Mesendoderm (in vitro differentiated cells): Measurements from ENCODE around the gene NFXL1.

Source experiments
- DNase-seq: peaks from one replicate; pipeline ENCODE4 v3.0.0; 2013
- H2AK5ac ChIP-seq: 2 replicates; pipeline ENCODE4 v1.6.1; 2013; ENCODE audit warnings: low read length, inconsistent platforms
- H2BK120ac ChIP-seq: 2 replicates; pipeline ENCODE4 v1.6.1; 2013; ENCODE audit warnings: low read depth, mild to moderate bottlenecking, low read length, moderate library complexity, mixed read lengths
- H2BK15ac ChIP-seq: replicated peaks from 2 replicates; pipeline ENCODE4 v1.6.1; 2013; ENCODE audit warnings: low read depth, mild to moderate bottlenecking, moderate library complexity
- H2BK5ac ChIP-seq: 2 replicates; pipeline ENCODE4 v1.6.1; 2013; ENCODE audit warnings: low read length, inconsistent platforms
- H3K18ac ChIP-seq: 2 replicates; pipeline ENCODE4 v1.6.1; 2013; ENCODE audit warnings: mild to moderate bottlenecking, low read length, mixed read lengths
- H3K23ac ChIP-seq: one replicate; pipeline ENCODE4 v1.6.1; 2013; ENCODE audit warnings: low read length
- H3K27ac ChIP-seq: 2 replicates; pipeline ENCODE4 v1.5.1; 2013; ENCODE audit warnings: low read depth, mild to moderate bottlenecking, inconsistent platforms, low read length, moderate library complexity
- H3K27me3 ChIP-seq: 2 replicates; pipeline ENCODE4 v1.6.1; 2013; ENCODE audit warnings: low read length, control low read depth, mild to moderate bottlenecking, inconsistent platforms; ENCODE audit not compliant: insufficient read depth, poor library complexity
- H3K36me3 ChIP-seq: 2 replicates; pipeline ENCODE4 v1.6.1; 2013; ENCODE audit warnings: low read length, inconsistent platforms; ENCODE audit not compliant: control insufficient read depth, insufficient read depth
- H3K4ac ChIP-seq: one replicate; pipeline ENCODE4 v1.6.1; 2013; ENCODE audit warnings: low read depth, mild to moderate bottlenecking, low read length, moderate library complexity
- H3K4me1 ChIP-seq: 2 replicates; pipeline ENCODE4 v1.6.1; 2013; ENCODE audit warnings: low read depth, low read length, inconsistent platforms; ENCODE audit not compliant: control insufficient read depth
- H3K4me2 ChIP-seq: 2 replicates; pipeline ENCODE4 v1.6.1; 2013; ENCODE audit warnings: low read length
- H3K4me3 ChIP-seq: 2 replicates; pipeline ENCODE4 v1.5.1; 2013; ENCODE audit warnings: mild to moderate bottlenecking, low read length
- H3K56ac ChIP-seq: one replicate; pipeline ENCODE4 v1.6.1; 2013; ENCODE audit warnings: low read length
- H3K79me1 ChIP-seq: 2 replicates; pipeline ENCODE4 v1.6.1; 2013; ENCODE audit warnings: low read length, inconsistent platforms
- H3K79me2 ChIP-seq: 2 replicates; pipeline ENCODE4 v1.6.1; 2013; ENCODE audit warnings: mild to moderate bottlenecking, low read length; ENCODE audit not compliant: control insufficient read depth, insufficient read depth
- H3K9ac ChIP-seq: 2 replicates; pipeline ENCODE4 v1.6.1; 2013; ENCODE audit warnings: low read length, inconsistent platforms
- H4K5ac ChIP-seq: one replicate; pipeline ENCODE4 v1.6.1; 2013; ENCODE audit warnings: low read length
- H4K8ac ChIP-seq: one replicate; pipeline ENCODE4 v1.6.1; 2013; ENCODE audit warnings: low read depth, mild to moderate bottlenecking, control low read depth, low read length, moderate library complexity
- WGBS: extraction: QIAGEN DNeasy Blood & Tissue Kit; methylation state at CpG from one replicate; pipeline ENCODE4 v1.1.7; 2013; ENCODE audit warnings: low lambda C conversion rate, missing lambda C conversion rate; ENCODE audit not compliant: insufficient coverage; ENCODE audit errors: extremely low coverage; 5-methylcytosine and 5-hydroxymethylcytosine counted together

NFXL1 gene

DNA sequence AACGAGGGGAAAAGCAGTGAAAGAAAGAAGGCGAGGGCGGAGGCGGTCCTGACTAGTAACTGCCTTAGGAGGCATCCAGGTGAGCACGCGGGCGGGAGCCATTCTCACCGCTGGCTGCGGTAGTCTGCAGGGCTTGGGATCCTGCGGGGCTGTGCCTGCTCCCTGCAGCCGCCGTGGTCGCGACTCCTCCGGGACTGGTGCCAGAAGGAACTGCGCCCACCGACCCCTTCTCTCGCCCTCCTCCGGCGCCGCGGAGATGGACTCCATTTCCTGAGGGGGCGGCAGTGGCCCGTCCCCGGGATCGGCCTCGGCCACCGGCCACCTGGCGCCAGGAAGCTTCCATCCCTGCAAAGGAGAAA lies 543 bp downstream of the NFXL1 start:
- Histone ChIP-seq H3K4me1 (no peaks in the 10 kb centered on the region), H3K4me2 (peak overlapping the region; percentile 31), H3K4me3 (peak overlapping the region; percentile 97), H4K8ac (no peak overlapping the region), H3K79me1 (peaks cover 2% of the 10 kb centered on the region), H2AK5ac (no peak overlapping the region), H2BK120ac (no peak overlapping the region), H3K4ac (peak overlapping the region; percentile 38), H3K18ac (peak overlapping the region; percentile 94), H3K79me2 (peaks cover 24% of the 10 kb centered on the region), H3K27ac (peak overlapping the region; percentile 68), H3K56ac (peak overlapping the region; percentile 97), H3K36me3 (no peaks in the 10 kb centered on the region), H3K23ac (peak overlapping the region; percentile 66), H3K9ac (peak overlapping the region; percentile 97), H2BK15ac (no peak overlapping the region), H3K27me3 (no peaks in the 10 kb centered on the region), H4K5ac (no peak overlapping the region), H2BK5ac (peak overlapping the region; percentile 30)
- no CpG with 5 or more reads among the region's 29 CpGs for WGBS
- peak; percentile 73 for DNase-seq

- Histone ChIP-seq H2BK15ac (no peak overlapping the region), H3K9ac (peak overlapping the region; percentile 97), H3K27ac (no peak overlapping the region), H3K27me3 (no peaks in the 10 kb centered on the region), H3K4me3 (peak overlapping the region; percentile 97), H3K56ac (peak overlapping the region; percentile 97), H2BK5ac (no peak overlapping the region), H3K36me3 (no peaks in the 10 kb centered on the region), H3K4ac (peak overlapping the region; percentile 38), H3K79me2 (peaks cover 24% of the 10 kb centered on the region), H3K4me1 (no peaks in the 10 kb centered on the region), H4K8ac (no peak overlapping the region), H3K4me2 (peak overlapping the region; percentile 31), H2BK120ac (no peak overlapping the region), H3K18ac (peak overlapping the region; percentile 63), H4K5ac (no peak overlapping the region), H3K23ac (no peak overlapping the region), H3K79me1 (peaks cover 2% of the 10 kb centered on the region), H2AK5ac (no peak overlapping the region)
- DNase-seq, result peak; percentile 49
- WGBS, result no CpG with 5 or more reads among the region's 4 CpGs
Observed at GRCh38 chr4:47913330-47913729, 1.1 kb downstream of the NFXL1 start.

DNA sequence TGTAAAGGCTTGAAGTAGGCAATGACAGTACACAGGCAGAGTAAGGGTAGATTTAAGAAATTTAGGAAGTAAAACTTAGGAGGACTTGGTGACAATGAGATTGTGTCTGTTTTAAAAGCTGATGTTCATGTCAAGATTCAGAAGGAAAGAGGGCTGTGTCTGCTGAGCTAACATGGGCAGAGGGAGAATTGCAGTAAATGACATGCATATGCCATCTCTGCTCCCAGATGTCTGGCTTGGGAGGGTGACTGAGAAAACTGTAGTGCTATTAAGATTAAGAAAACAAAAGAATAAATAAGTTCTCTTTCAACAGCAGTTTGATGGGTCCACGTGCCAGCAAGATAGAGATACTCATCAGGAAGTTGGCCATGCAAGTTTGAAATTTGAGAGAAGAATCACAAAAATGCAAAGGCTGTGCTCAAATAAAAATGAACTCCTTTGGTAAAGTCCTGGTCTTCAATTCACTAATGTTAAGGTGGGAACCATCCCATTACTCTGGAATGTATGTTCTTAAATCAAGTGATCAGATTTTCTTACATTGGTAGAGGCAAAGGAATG lies 7.2 kb downstream of the NFXL1 start:
- Histone ChIP-seq H3K79me1 (peaks cover 2% of the 10 kb centered on the region), H3K4me1 (no peaks in the 10 kb centered on the region), H4K5ac (no peak overlapping the region), H2BK15ac (no peak overlapping the region), H3K4ac (no peak overlapping the region), H2BK5ac (no peak overlapping the region), H3K27me3 (no peaks in the 10 kb centered on the region), H3K4me3 (no peak overlapping the region), H3K9ac (no peak overlapping the region), H4K8ac (no peak overlapping the region), H3K56ac (no peak overlapping the region), H2BK120ac (no peak overlapping the region), H2AK5ac (no peak overlapping the region), H3K27ac (no peak overlapping the region), H3K79me2 (peaks cover 19% of the 10 kb centered on the region), H3K18ac (no peak overlapping the region), H3K36me3 (no peaks in the 10 kb centered on the region), H3K4me2 (no peak overlapping the region), H3K23ac (no peak overlapping the region)
- no peak for DNase-seq
- no CpG with 5 or more reads among the region's 1 CpG for WGBS

- Histone ChIP-seq H3K56ac (no peak overlapping the region), H3K4me2 (no peak overlapping the region), H3K79me1 (no peaks in the 10 kb centered on the region), H3K9ac (no peak overlapping the region), H3K79me2 (no peaks in the 10 kb centered on the region), H3K23ac (no peak overlapping the region), H3K18ac (no peak overlapping the region), H3K36me3 (peaks cover 2% of the 10 kb centered on the region), H2BK120ac (no peak overlapping the region), H3K4me1 (no peaks in the 10 kb centered on the region), H3K27ac (no peak overlapping the region), H3K4ac (no peak overlapping the region), H3K4me3 (no peak overlapping the region), H2BK5ac (no peak overlapping the region), H3K27me3 (no peaks in the 10 kb centered on the region), H4K8ac (no peak overlapping the region), H2AK5ac (no peak overlapping the region), H4K5ac (no peak overlapping the region), H2BK15ac (no peak overlapping the region)
- DNase-seq, result no peak
- WGBS, result no CpG with 5 or more reads among the region's 1 CpG
Observed at GRCh38 chr4:47899639-47900038, 14.7 kb downstream of the NFXL1 start.

DNA sequence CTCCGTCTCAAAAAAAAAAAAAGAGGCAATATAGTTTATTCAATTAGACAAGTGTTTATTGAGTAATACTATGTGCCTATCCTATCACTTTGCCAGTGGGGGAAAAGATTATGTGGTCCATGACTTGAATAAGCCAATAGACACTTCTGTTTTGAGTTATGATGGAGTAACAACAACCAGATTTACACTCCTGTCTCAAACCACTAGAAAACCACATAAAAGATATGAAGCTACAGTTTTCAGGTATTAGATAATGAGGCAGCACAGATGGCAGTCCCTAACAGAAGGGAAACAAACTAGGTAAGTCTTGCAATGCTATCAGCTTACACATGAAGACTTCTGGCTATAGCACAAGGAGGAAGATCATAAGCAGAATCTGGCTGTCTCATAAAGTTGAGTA lies 22.5 kb downstream of the NFXL1 start:
- Histone ChIP-seq H3K9ac (no peak overlapping the region), H3K4me2 (no peak overlapping the region), H2BK5ac (no peak overlapping the region), H3K23ac (no peak overlapping the region), H3K56ac (no peak overlapping the region), H2AK5ac (no peak overlapping the region), H3K79me2 (no peaks in the 10 kb centered on the region), H3K4me1 (no peaks in the 10 kb centered on the region), H3K18ac (no peak overlapping the region), H3K27me3 (no peaks in the 10 kb centered on the region), H3K36me3 (peaks cover 3% of the 10 kb centered on the region), H3K27ac (no peak overlapping the region), H3K79me1 (no peaks in the 10 kb centered on the region), H2BK15ac (no peak overlapping the region), H4K8ac (no peak overlapping the region), H3K4me3 (no peak overlapping the region), H4K5ac (no peak overlapping the region), H3K4ac (no peak overlapping the region), H2BK120ac (no peak overlapping the region)
- WGBS, result no CpG with 5 or more reads among the region's 1 CpG
- DNase-seq, result no peak

- Histone ChIP-seq H3K4ac (no peak overlapping the region), H2BK5ac (no peak overlapping the region), H4K8ac (no peak overlapping the region), H3K18ac (no peak overlapping the region), H3K4me3 (no peak overlapping the region), H3K4me1 (no peaks in the 10 kb centered on the region), H3K27me3 (no peaks in the 10 kb centered on the region), H3K56ac (no peak overlapping the region), H2AK5ac (no peak overlapping the region), H3K36me3 (peaks cover 2% of the 10 kb centered on the region), H3K27ac (no peak overlapping the region), H3K9ac (no peak overlapping the region), H3K23ac (no peak overlapping the region), H3K4me2 (no peak overlapping the region), H4K5ac (no peak overlapping the region), H3K79me2 (no peaks in the 10 kb centered on the region), H3K79me1 (no peaks in the 10 kb centered on the region), H2BK15ac (no peak overlapping the region), H2BK120ac (no peak overlapping the region)
- no CpG with 5 or more reads among the region's 3 CpGs for WGBS
- no peak for DNase-seq
Observed at GRCh38 chr4:47882228-47882627, 32.2 kb downstream of the NFXL1 start.
